ENCODE data around the gene THSD4.

Gene THSD4

DNA sequence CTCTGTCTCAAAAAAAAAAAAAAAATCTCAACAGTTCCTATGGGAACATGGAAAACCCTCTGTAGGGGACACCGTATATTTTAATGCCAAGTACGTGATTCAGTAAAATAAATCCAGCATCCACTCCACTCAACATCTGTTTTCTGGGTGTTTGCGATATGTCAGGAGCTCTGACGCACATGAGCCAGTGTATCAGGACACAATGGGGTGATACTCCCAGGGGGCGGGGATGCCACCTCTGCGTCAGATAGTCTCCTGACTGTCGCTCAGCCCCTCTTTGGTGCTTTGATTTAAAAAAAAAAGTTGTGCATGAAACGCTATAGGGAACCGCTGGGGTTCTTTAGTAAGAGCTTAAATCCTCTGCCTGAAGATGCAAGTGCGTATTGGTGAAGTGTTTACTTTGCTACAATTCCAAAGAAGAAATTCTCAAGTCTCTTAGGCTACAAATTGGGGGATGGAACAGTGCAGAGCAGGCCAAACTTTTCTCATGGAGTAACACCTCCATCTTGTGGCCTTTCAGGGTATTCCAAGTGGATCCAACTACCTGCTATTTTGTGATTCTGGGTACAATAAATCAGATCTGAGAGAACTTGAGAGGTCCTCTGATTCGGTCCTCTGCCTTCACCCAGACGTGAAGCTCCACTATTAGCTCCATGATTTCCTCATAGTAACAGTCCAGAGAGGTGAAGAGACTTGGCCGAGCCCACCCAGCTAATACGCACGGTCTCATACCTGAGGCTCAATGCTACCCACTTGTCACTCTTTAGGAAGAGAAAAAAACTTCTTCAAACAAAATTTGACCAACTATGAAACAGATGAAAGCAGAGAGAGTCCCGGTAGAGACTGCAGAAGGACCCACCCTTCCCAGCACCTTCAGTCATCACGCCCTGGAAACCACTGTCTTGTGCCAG is 685.8 kb downstream of the THSD4 start:
- in situ Hi-C loops (cut with HindIII; ENCODE audit: low sequenced_read_pairs): loop anchor here (5.0 kb wide), 1 partner anchor 49 kb away; no protein-coding TSS in a partner anchor

DNA sequence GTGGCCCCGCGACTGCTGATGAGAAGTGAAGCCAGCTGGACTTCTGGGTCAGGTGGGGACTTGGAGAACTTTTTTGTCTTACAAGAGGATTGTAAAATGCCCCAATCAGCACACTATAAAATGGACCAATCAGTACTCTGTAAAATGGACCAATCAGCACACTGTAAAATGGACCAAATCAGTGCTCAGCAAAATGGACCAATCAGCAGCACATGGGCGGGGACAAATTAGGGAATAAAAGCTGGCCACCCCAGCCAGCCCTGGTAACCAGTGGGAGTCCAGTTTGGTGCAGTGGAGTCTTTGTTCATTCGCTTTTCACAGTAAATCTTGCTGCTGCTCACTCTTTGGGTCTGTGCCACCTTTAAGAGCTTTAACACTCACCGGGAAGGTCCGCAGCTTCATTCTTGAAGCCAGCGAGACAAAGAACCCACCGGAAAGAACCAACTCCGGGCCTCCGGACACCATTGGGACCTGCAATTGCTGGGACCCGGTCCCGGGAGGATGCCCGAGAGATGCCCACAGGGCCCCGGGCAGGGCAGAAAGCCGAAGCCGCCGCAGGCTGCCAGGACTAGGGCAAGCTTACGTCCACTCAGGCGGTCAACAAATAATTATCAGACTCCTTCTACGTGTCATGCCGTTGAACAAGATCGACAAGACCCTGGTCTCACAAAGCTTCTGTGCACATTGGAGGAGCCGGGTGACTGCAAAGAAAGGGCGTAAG is 686.8 kb downstream of the THSD4 start:
- in situ Hi-C loops (cut with HindIII; ENCODE audit: low sequenced_read_pairs): loop anchor here (5.0 kb wide), 1 partner anchor 50 kb away; no protein-coding TSS in a partner anchor

- in situ Hi-C loops (cut with HindIII; ENCODE audit: low sequenced_read_pairs): loop anchor here (5.0 kb wide), 1 partner anchor 50 kb away; no protein-coding TSS in a partner anchor
These were observed 687.5 kb downstream of the THSD4 start for GRCh38 chr15:71802770-71803169.

DNA sequence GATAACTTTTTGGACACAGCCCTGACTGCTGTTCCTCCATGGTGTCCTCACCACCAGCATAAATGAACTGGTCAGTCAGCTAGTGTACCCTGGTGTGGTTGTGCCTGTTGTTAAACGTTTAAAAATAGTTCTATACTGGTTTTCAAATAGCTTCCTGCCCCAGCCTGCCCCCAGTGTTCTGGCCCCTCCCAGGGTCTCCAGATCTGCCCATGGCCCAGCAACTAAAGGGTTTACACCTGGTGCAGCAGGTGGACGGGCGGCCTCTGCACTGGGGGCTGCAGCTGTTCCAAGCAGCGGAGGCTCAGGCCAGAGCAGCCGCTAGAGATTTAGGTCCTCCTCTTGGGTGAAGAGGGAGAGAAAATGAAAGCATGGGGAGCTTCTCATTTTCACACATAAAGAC is 689.0 kb downstream of the THSD4 start:
- in situ Hi-C loops (cut with HindIII; ENCODE audit: low sequenced_read_pairs): loop anchor here (5.0 kb wide), 1 partner anchor 52 kb away; no protein-coding TSS in a partner anchor

- in situ Hi-C loops (cut with HindIII; ENCODE audit: low sequenced_read_pairs): loop anchor here (5.0 kb wide), 1 partner anchor 53 kb away; no protein-coding TSS in a partner anchor
These were observed 689.6 kb downstream of the THSD4 start for GRCh38 chr15:71804695-71805470.

DNA sequence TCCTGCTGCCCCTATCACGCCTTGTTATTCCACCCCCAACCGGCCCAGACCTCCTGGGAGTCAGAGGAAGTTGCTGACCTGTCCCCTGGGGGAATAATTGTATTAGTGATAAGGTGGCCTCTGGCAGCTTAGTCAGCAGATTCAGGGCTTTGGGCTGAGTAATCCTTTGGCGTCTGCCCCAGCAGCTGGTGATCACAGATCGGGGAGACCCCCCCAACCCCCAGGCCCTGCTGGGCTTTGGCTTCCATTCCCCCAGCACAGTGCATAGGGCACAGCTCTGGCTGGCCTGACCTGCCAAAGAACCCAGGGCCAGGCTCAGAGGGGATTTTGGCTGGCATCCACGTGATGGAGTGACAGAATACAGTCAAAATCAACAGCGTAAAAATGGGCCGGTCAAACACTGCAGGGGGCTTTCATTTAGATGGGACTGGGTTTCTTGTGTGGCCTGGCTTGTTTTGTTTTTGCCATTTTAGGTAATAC is 691.2 kb downstream of the THSD4 start:
- in situ Hi-C loops (cut with HindIII; ENCODE audit: low sequenced_read_pairs): no loop called here

DNA sequence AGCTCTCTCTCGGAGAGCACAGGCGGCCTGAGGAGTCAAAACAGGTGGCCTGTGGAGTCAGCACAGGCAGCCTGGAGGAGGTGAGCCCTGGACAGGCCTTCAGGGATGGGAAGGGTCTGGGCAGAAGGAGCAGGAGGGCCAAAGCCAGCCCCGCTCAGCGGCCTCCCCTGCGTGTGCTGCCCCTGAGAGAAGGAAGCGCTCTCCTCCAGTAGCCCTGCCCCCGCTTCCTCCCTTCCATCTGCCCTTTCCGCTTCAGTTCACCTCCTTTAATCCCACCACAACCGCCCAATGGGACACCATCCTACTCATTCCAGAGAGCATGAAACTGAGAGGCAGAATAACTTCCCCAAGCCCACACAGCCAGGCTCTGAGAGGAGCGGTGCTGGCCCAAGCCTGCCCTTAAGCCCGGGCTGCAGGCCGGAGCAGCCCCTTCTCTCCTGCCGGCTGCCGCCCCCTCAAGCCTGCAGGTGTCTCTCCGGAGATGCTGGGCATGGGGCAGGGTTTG is 691.9 kb downstream of the THSD4 start:
- in situ Hi-C loops (cut with HindIII; ENCODE audit: low sequenced_read_pairs): no loop called here

DNA sequence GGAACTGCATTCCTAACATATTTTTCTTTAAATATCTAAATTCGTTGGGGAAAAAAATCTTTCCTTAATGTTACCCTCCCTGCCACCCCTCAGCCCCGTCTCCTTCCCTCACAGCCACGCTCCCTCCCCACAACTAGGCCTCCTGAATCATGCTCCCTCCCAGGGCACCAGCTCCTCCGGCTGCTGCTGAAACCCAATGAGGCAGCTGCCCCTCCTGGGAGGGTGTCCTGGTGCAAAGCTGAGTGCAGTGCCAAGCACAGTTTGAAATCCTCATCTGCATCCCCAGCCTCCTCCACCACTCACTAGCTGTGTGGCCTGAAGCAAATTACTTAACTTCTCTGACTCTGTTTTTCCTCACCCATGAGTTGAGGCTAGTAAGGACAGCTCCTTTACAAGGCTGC is 692.4 kb downstream of the THSD4 start:
- in situ Hi-C loops (cut with HindIII; ENCODE audit: low sequenced_read_pairs): no loop called here

- in situ Hi-C loops (cut with HindIII; ENCODE audit: low sequenced_read_pairs): no loop called here
These were observed 693.2 kb downstream of the THSD4 start for GRCh38 chr15:71808311-71809020.

- in situ Hi-C loops (cut with HindIII; ENCODE audit: low sequenced_read_pairs): no loop called here
These were observed 694.1 kb downstream of the THSD4 start for GRCh38 chr15:71809346-71809745.

DNA sequence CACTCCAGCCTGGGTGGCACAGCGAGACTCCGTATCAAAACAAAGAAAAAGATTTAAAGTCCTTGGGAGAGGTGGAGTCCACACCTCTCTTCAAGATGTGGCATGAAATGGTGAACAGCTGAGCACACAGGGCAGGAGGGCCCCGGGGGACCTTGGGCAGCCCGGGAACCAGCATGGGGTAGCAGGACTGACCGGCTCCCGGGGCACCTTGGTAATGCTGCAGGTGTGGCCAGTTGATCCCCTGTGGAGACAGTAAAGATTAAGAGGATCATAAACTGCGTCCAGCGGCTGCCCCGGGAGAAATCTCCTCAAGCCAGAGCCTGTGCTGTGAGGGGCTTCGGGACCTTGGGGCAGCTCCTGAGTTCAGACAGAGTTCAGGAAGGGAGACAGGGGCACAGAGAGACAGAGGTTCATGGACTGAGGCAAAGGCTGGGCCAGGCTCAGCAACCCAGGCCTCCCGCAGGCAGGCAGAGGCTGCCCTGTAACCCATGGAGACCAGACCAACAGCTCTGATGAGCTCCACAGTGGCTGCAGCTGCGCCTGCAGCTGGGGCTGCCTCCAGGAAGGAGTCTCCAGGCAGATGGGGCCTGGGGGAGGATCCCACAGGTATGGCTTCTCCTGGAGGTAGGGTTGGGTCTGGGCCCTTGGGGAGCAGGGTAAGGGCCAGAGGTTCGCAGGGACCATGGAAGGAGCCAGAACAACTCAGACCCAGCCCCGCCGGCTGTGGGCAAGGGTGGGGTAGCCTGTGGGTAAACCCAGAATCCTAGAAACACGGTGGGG is 695.2 kb downstream of the THSD4 start, which contains the start of gene NR2E3:
Gene NR2E3, plus strand, starts transcription at position 299 of the 780 bp plus-strand sequence. Its CDS starts 190 bp downstream, at position 489.
- in situ Hi-C loops (cut with HindIII; ENCODE audit: low sequenced_read_pairs): no loop called here

- in situ Hi-C loops (cut with HindIII; ENCODE audit: low sequenced_read_pairs): no loop called here
These were observed 695.9 kb downstream of the THSD4 start for GRCh38 chr15:71811036-71811736.

GRCh38 chr15:71811752-71812735 is 696.8 kb downstream of the THSD4 start:
- in situ Hi-C loops (cut with HindIII; ENCODE audit: low sequenced_read_pairs): no loop called here

DNA sequence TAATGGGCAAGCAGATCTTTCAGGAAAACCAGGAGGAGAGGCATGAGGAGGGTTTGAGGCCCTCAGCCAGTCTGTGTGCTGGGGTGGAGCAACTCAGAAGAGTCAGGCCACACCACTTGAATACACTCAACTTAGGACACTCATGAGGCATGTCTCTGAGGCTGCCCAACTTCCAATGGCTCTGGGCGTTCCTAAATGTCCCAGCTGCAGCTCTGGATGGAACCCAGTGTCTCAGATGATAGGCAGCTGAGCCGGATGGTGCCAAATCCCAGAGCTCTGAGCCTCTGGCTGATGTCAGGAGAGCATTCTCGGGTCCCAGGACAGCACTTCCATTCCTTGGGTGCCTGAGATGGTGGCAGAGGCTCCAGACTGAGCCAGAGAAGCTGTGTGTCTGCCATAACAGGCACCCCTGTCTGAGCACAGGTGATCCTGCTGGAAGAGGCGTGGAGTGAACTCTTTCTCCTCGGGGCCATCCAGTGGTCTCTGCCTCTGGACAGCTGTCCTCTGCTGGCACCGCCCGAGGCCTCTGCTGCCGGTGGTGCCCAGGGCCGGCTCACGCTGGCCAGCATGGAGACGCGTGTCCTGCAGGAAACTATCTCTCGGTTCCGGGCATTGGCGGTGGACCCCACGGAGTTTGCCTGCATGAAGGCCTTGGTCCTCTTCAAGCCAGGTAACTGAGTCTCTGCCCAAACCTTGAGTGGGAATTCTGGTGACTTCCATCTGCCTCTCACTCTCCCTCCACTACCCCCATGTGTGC is 697.9 kb downstream of the THSD4 start:
- in situ Hi-C loops (cut with HindIII; ENCODE audit: low sequenced_read_pairs): no loop called here

GRCh38 chr15:71813723-71814470 is 698.6 kb downstream of the THSD4 start:
- in situ Hi-C loops (cut with HindIII; ENCODE audit: low sequenced_read_pairs): no loop called here

DNA sequence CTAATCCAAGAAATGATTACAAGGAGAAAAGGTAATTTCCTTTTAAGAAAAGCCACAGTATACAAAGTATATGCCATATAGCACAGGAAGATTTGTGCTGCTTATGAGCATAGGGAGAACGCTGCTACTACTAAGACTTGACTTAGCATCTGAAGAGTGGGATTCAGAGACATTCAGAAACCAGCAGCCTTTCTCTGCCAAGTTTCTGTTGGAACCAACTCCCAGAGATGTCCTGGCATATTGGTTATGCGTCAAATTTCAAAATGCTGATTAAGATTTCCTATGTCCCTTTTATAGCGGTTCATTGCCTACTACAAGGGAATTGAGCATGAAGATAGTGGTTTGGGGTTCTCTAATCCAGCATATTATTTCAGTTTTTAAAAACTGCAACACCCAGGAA is 700.0 kb downstream of the THSD4 start:
- in situ Hi-C loops (cut with HindIII; ENCODE audit: low sequenced_read_pairs): no loop called here

Data from endothelial cell of hepatic sinusoid (primary cell).